Suppressor macrophage treated with lipopolysaccharide for 4 hours (primary cell): ENCODE results near the gene TMLHE.
"Not testable (repeated sequence)": the region's sequence is repeated elsewhere in the genome, so short reads cannot be mapped to it uniquely, and the experiment has no call there.

ENCODE experiments used
- DNase-seq: peaks from one replicate; pipeline ENCODE4 v3.0.0-alpha.2; 2020

The TMLHE gene

GRCh38 chrX:155491421-155491820, 121.3 kb downstream of the TMLHE start:
- not testable (repeated sequence) for DNase-seq

- not testable (repeated sequence) for DNase-seq
Observed at GRCh38 chrX:155477136-155477535, 135.6 kb downstream of the TMLHE start.

GRCh38 chrX:155466269-155466938, 146.3 kb downstream of the TMLHE start:
- not testable (repeated sequence) for DNase-seq

GRCh38 chrX:155460501-155460900, 152.3 kb downstream of the TMLHE start:
- DNase-seq: not testable (repeated sequence)

GRCh38 chrX:155458471-155458870, 154.3 kb downstream of the TMLHE start, which contains the start of gene F8A3:
F8A3 (minus strand) TSS chrX:155458620; CDS start chrX:155458600, 20 bp downstream.
- not testable (repeated sequence) for DNase-seq

- not testable (repeated sequence) for DNase-seq
Observed at GRCh38 chrX:155457761-155458447, 154.8 kb downstream of the TMLHE start.

- DNase-seq: no peak
Observed at GRCh38 chrX:155441097-155441496, 171.7 kb downstream of the TMLHE start.
